IPS DF 19.7 (cell line): ENCODE measurements around the gene CCDC80.

Experiments used
- DNase-seq: peaks from one replicate; pipeline ENCODE4 v3.0.0-alpha.2; 2013; ENCODE audit warnings: low read depth, low spot score

Gene CCDC80

GRCh38 chr3:112633191-112633590, 7.8 kb downstream of the CCDC80 start:
- DNase-seq, result no peak

DNA sequence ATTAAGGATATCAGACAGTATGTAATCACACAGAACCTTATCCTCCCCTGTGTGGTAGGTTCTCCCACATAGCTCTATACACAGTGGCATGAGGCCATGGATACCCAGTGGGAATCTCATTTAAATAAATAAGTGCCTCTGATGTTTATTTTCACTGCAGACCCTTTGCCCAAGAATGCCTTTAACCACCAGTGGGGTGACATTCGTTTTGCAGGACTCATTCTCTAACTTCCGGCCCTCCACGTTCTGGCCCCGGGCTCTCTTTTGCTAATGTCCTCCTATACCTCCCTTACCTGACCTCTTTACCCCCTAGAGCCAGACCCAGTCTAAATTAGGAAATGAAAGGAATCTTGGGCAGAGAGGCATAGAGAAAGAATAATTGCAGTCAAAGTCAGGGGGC, 8.3 kb downstream of the CCDC80 start:
- no peak for DNase-seq

DNA sequence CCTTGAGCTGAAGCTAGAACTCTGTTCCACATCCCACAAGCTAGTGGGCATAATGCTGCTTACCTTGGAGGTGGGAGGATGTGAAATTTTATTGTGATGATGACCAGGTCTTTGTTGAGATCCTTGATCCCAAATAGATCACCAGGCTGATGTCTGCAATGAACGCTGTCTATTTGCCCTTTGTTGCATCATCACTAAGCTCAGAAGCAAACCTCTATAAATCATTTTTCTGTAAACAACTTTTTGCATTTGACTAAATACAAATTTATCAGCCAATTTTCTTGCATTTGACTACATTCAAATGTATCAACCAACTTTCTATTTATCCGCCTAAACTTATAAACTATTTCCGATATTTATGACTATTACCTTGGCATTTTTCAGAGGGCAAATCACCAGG, 9.7 kb downstream of the CCDC80 start:
- DNase-seq, result no peak

GRCh38 chr3:112629425-112629824, 11.5 kb downstream of the CCDC80 start:
- no peak for DNase-seq

- DNase-seq, result no peak
Measured at GRCh38 chr3:112627919-112628466, 12.9 kb downstream of the CCDC80 start.

DNA sequence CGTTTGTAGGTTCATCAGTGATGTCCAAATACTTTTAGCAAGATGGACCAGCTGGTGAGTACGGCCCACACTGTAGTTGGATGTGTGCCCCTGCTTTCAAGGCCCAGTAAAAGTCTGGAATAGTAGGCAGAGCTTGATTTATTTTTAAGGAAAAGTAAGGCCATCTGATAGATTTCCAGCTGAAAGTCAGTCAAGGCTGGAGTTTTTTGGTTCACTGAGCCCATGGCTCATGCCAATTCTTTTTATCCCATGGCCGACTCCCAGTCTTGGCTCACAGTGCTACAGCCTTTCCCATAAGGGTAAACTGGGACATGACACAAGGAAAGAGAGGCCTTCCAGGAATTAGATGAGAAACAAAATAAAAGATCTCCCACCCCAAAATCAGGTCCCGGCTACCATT, 13.5 kb downstream of the CCDC80 start:
- no peak for DNase-seq

DNA sequence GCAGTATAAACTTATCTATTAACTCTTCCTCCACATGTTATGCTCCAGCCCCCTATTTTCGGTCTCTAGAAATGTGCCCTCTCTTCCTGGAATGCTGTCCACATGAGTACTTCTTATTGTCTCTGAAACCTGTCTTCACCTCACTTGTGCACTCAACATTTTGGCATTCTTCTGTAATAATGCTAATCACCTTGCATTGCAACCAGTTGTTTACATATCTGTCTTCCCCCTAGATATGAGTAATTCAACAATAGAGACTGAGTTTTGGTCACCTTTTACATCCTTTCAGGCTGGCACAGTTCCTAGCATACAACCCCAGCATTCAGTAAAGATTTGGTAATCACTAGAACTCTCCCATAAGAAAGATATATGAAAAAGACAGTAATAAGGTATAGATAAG, 17.2 kb downstream of the CCDC80 start:
- no peak for DNase-seq

DNA sequence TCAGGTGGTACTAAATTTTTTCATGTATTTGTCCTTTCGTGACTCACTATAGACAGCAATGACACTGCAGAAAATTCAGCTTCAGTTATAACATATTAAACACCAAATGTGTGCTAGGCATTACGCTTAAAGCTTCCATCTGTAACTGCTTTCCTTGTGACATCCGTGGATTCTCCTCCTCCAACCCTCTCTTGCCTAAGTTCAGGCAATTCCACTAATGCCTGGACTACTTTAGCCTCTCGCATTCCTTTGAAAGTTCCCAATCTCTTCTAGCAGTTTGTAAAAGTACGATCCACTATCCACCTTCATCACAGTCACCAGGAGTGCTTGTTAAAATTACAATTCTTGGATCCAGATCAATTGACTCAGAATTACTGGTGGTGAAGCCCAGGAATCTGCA, 17.7 kb downstream of the CCDC80 start:
- DNase-seq, result no peak

- DNase-seq, result no peak
Measured at GRCh38 chr3:112619295-112619694, 21.6 kb downstream of the CCDC80 start.

GRCh38 chr3:112617285-112617684, 23.7 kb downstream of the CCDC80 start:
- DNase-seq, result no peak

DNA sequence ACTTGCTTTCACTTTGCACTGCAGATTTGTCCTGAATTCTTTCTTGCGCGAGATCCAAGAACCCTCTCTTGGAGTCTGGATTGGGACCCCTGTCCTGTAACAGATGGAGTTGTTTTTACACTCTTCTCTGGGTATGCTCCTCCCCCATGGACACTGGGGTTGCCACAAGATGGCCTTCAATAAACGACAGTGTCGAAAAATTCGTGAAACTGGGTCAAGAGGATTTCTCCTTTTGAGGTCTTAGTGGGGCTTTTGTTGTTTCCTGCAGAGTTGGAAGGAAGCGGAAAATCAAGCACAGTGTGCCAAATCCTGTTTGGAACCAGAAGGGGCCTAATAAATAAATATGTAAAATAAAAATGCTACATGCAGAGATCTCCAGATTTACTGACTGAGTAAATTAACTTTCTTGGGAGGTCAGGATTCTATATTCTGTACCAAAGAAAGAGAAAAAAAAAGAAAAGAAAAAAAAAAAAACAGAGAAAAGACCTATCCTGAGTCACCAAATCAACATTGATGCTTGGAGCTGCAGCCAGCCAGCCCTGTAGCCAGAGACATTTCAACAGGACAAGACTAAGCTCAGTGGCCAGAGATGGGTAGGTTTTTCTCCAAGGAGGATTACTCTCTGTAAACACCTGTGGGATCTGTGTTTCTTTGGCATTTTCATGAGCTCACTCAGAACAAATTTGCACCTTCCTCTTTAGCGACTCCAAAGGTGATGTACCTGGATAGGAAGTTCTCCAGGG, 24.8 kb downstream of the CCDC80 start:
- DNase-seq, result no peak

DNA sequence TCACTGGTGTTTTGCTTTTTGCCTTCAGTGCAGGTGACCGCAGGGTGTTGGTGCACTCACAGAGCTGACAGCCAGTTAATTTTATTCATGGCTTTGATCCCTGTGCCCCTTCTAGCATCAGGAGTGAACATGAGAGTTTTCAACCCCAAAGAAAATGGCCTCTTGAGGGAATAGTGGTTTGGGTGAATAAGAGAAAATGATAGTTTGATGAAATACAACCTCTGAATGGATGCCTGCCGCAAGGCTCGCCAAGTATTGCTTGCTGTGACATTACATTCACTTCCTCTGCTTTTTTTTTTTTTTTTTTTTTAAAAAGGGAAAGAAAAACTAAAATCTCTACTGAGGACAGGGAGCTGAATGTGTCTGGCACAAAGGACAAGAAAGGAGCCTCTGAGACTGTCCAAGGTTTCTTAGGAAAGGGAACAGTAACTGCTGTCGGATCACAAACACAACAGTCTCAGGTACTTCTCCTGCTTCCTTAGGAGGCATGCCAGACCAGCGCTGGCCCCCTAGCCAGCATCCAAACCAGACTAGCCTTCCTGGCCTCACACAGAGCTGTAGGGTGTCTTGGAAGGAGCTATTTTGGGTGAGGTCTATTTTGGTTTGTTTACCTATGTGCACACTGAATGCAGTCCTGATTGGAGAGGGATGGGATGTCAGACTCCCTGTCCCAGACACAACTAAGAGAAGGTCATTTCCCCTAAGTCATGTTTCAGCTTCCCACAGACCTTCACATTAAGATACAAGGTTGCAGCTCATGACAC, 29.0 kb downstream of the CCDC80 start:
- DNase-seq, result no peak

- no peak for DNase-seq
Measured at GRCh38 chr3:112610121-112610520, 30.8 kb downstream of the CCDC80 start.

DNA sequence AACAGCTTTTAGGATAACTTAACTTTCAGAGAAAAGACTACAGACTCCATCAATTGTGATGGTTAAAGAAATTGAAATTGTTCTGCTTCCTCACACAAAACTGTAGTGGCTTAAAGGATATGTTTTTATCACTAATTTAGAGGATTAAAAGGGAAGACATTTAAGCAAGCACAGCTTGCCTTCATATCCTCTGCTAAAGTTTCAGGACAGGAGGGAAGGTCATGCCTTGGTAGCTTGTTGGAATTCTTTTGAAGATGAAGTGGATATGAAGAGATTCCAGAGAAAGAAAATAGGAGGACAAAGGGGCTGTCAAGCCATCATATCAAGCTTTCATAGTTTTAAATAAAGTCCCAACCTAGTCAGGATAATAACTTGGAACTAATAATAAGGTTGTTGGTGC, 33.1 kb downstream of the CCDC80 start:
- no peak for DNase-seq

GRCh38 chr3:112606098-112606497, 34.8 kb downstream of the CCDC80 start:
- no peak for DNase-seq

GRCh38 chr3:112605285-112605684, 35.7 kb downstream of the CCDC80 start:
- DNase-seq, result no peak

DNA sequence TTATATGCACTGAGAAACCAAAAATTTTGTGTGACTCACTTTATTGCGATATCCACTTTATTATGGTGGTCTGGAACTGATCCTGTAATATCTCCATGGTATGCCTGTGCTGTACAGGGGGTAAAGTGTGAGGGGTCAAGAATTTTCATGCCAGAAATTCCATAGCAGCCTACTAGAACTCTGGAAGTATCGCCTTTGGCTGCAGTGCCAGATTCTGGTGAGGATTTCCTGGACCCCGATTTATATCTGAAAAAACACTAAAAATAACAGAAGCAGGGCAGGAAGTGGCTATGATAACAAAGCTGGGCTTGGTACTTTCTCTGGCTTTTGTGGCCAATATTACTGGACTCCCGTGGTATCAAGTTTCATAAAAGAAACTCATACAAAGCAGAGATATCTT, 36.4 kb downstream of the CCDC80 start:
- DNase-seq, result no peak

- DNase-seq, result no peak
Measured at GRCh38 chr3:112602217-112602838, 38.6 kb downstream of the CCDC80 start.

GRCh38 chr3:112598731-112599130, 42.2 kb downstream of the CCDC80 start:
- DNase-seq, result no peak

DNA sequence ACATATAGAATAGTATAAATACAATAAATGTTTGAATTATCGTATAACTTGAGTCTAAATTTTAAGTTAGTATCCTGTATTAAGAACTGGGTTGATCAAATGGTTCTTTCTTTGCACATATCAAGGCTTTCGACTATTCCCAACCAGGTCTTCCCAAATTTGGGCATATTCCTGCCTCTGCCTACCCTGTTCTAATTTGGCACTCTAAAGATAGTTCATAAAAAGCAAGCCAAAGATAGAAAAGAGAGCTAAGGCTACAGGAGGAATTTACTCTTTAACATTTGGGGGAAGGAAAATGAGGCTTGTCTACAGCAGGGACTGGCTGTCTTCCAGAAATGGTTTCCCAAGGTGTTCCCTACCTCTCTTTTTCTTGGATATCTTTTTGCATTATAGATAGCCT, 43.0 kb downstream of the CCDC80 start:
- DNase-seq, result no peak

DNA sequence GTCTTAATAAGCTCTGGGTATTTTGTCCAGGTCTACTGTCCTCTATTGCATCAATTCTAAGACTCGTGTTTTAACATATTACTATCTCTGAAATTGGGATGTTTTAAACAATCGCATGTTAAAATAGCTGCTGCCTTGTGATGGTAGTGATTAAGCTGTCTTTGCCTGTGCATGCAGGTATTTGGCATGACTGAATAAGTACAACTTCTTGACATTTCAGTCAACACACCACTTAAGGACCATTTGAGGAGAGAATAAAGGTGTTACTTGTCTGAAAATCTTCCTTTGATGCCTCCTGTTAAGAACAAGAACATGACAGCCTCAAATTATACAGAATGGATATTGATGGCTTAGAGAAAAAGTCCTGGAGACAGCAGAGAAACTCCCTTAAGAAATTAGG, 46.1 kb downstream of the CCDC80 start:
- no peak for DNase-seq

GRCh38 chr3:112593258-112593657, 47.7 kb downstream of the CCDC80 start:
- DNase-seq, result no peak

DNA sequence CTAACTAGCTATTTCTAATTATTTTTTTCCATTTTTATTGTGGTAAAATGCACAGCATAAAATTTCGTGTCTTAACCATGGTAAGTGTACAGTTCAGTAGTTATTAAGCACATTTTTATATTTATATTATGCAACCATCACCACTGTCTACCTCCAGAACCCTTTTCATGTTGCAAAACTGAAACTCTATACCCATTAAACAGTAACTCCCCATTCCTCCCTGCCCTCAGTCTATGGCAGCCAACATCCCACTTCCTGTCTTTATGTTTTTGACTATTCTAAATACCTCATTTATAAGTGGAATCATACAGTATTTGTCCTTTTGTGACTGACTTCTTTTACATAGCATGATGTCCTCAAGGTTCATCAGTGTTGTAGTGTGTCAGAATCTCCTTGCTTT, 53.6 kb downstream of the CCDC80 start:
- no peak for DNase-seq
